Eye (tissue), 1 donor: ENCODE data around the gene PRIMPOL.
"Not testable (repeated sequence)": the region's sequence is repeated elsewhere in the genome, so short reads cannot be mapped to it uniquely, and the experiment has no call there.

Experiments
- DNase-seq: peaks from one replicate; pipeline ENCODE4 v3.0.0-alpha.2; 2015

Gene PRIMPOL

DNA sequence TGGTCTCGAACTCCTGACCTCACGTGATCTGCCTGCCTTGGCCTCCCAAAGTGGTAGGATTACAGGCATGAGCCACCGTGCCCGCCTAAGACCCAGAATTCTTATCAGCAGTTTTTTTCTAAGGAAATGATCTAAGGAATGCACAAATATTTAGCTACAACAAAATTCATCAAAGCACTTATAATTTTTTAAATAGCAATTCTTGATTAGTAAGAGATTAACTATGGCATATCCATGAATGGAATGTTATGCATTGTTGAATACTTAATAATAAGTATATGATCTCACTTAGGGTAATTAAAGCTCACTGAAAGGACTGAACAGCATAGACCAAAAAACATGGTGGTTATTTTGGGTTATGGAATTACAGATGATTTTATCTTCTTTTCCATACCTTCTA, 66.0 kb downstream of the PRIMPOL start:
- no peak for DNase-seq

DNA sequence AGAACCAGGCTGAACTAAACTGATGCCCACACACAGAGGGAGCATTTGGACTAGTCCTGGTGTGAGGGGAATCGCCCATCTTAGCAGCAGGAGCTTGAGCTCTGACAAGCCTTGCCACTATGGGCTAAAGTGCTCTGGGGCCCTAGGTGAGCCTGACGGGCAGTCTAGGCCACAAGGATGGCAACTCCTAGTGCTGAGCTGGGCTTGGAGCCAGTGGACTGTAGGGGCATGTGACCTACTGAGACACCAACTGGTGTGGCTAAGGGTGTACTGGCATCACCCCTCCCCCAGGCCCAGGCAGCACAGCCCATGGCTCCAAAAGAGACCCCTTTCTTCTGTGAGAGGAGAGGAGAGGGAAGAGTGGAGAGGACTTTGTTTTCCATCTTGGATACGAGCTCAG, 69.9 kb downstream of the PRIMPOL start:
- no peak for DNase-seq

DNA sequence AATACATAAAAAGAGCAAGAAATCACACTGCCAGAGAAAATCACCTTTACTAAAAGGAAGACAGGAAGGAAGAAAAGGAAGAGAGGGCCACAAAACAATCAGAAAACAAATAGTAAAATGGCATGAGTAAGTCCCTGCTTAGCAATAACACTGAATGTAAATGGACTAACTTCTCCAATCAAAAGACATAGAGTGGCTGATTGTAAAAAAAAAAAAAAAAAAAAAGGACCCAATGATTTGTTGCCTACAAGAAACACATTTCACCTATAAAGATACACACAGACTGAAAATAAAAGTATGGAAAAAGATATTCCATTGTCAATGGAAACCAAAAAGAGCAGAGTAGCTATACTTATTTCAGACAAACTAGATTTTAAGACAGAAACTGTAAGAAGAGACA, 71.7 kb downstream of the PRIMPOL start:
- DNase-seq: no peak

DNA sequence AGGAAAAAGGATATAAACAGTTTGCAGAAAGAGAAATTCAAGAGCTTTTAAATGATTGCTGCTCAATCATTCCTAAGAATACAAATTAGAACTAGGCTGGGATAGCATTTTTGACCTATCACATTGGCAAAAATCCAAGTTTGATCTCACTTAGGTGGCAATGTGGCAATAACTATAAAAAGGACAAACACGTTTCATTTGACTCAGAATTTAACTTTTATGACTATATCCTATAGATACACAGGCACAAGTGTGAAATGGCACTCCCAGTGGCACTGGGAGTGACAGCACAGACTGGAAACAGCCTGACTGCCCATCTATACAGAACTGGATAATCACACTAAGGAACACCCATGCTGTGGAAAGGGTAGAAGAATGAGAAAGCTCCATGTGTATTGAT, 73.3 kb downstream of the PRIMPOL start:
- no peak for DNase-seq

DNA sequence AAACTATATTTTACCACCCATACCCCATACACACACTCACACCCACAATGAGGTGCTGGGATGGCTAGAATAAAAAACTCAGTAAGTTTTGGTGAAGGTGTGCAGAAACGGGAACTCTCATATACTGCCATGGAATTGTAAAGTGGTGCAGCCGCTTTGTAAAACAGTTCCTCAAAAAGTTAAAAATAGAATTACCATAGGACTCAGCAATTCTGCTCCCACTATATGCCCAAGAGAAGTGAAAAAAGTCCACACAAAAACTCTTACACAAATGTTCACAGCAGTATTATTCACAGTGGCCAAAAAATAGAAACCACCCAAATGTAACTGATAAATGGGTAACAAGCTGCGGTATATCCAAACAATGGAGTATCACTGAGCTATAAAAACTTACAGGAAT, 77.9 kb downstream of the PRIMPOL start:
- DNase-seq: no peak

DNA sequence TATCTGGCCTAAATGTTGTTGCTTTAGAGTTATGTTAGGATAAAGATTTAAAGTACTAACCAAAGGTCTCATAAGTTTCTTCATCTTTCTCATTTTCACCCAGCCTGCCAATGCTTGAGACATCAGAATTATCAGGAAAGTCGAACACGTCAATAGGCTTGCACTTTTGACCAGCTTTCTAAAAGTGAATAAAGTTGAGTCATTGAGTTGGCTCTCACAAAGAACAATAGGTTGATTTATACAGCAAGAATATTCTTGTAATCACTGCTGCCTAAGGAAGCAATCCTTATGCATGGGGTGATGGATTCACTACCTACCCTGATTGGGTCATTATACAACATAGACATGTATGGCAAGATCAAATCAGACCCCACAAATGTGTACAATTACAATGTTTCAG, 79.3 kb downstream of the PRIMPOL start:
- DNase-seq: no peak

DNA sequence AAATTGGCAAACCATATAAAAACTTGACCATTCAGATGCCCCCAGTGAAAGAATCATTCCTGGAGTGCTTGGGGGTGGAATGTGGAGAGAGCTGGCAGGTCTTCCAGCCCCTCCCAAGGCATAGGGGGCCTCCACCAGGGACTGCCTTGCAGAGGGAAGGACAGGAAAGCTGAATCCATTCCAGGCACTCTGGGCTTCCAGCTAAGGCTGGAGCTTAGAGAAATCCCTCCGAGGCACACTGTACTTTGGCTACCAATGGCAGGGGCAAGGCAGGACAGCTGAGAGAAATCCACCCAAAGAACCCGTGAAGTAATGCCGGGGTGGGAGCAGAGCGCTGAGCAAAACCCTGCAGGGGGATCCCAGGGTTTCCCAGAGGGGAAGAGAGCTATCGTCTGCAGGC, 80.4 kb downstream of the PRIMPOL start:
- no peak for DNase-seq

DNA sequence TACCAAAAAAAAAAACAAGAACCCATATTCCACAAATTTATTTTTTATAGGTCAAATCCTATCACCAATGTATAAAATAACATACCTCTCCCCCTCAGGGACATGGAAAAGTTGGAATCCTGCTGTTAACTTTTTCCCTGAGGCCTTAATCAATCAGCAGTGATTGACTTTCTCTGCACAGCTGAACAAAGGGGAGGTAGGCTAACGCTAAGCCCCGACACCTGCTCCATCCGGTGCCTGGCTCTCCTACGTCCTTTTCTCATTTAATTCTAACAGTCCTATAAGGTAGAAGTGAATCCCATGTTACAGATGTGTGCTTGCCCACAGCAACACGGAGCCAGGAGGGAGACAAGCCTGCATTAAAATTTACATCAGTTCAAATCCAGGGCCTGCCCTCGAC, 81.5 kb downstream of the PRIMPOL start:
- no peak for DNase-seq

DNA sequence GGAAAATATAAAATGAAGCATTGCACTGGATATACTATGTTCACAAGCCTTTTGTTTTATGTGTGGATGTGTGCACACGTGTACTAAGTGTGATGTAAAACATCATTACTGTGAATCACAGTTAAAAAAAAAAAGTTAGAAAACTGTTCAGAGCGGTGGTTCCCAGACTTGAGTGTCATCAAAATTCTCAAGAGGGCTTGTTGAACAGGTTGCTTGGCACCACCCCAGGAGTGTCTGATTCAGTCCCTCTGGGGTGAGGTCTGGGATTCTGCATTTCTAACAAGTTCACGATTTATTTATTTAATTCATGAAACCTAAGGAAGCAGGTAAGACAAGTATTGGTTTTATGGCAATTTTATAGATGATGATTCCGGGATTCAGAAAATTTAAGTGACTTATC, 82.6 kb downstream of the PRIMPOL start:
- peak; percentile 10 for DNase-seq

DNA sequence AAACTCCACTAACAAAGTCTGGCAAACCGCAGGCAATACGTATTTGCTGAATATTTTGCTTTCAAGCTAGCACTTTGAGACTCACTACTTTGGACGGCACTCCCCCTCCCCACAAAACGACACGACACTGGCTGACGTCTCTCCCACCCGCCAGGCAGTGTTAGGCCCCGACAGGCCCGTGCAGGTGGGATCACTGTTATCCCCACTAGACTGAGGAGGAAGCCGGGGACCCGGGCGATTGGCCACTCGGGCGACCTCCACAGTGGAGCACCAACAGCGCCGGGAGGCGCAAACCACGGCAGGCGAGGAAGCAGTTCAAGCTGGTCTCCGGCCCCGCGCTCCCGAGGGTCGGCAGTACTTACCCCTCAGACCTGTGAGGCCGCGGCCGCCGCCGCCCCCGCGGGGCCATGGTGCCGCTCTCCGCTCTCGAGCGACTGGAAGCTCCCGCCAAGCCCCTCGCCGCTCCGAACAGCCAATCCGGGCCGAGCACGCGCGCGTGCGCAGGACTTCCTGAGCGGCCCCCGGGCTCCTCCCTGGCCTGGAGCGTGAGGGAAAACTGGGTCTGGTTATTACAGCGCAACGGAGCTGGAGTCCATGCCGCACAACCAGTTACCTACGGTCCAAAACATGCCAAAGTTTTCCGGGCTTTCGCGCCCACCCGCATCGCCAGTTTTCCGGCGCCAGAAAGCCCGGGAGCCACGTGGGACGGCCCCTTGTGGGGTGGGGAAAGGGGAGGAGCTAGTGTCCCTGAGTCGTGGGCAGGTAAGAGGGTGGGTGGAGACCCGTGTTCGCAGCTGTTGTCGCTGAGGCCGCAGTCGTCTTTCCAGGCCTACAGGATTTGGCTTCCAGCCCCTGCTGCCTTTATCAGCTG, 84.4 kb downstream of the PRIMPOL start, which contains the start of gene CENPU:
TSS of gene CENPU (minus strand) at position 443 of the 871 bp plus-strand sequence. CDS start at position 409, 34 bp downstream.
- peak; percentile 99 for DNase-seq

DNA sequence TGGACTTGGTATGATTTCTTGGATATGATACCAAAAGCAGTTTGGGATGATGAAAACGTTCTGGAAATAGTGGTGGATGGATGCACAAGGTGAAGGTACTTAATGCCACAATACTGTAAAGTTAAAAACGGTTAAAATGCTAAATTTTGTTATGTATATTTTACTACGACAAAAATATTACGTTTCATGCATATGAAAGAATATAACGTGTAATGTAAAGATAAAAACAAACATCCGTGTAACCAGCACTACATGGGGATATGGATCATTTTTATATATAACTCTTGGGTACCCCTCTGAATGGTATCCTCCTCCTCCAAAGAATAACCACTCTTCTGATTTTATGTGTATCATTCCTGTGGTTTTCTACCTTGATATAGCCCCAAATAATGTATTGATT, 85.2 kb downstream of the PRIMPOL start:
- no peak for DNase-seq

DNA sequence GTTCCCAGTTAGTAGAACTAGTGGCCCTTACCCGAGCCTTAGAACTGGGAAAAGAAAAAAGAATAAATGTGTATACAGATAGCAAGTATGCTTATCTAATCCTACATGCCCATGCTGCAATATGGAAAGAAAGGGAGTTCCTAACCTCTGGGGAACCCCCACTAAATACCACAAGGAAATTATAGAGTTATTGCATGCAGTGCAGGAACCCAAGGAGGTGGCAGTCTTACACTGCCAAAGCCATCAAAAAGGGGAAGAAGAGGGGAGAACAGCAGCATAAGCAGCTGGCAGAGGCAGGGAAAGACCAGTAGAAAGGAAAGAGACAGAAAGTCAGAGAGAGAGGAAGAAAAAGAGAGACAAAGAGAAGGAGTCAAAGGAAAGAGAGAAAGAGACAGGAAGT, 90.0 kb downstream of the PRIMPOL start:
- DNase-seq: not testable (repeated sequence)

DNA sequence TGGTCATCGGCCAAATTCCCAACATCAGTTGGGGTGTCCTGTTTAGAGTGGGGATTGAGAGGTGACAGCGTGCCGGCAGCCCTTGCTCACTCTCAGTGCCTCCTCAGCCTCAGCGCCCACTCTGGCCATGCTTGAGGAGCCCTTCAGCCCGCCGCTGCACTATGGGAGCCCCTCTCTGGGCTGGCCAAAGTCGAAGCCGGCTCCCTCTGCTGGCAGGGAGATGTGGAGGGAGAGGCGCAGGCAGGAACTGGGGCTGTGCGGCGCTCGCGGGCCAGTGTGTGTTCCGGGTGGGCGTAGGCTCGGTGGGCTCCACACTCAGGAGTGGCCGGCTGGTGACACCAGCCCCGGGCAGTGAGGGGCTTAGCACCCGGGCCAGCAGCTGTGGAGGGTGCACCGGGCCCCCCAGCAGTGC, 91.4 kb downstream of the PRIMPOL start:
- DNase-seq: no peak

DNA sequence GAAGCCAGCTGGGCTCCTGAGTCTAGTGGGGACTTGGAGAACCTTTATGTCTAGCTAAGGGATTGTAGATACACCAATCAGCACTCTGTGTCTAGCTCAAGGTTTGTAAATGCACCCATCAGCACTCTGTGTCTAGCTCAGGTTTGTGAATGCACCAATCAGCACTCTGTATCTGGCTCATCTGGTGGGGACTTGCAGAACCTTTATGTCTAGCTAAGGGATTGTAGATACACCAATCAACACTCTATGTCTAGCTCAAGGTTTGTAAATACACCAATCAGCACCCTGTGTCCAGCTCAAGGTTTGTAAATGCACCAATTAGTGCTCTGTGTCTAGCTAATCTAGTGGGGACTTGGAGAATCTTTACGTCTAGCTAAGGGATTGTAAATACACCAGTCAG, 92.1 kb downstream of the PRIMPOL start:
- DNase-seq: not testable (repeated sequence)

DNA sequence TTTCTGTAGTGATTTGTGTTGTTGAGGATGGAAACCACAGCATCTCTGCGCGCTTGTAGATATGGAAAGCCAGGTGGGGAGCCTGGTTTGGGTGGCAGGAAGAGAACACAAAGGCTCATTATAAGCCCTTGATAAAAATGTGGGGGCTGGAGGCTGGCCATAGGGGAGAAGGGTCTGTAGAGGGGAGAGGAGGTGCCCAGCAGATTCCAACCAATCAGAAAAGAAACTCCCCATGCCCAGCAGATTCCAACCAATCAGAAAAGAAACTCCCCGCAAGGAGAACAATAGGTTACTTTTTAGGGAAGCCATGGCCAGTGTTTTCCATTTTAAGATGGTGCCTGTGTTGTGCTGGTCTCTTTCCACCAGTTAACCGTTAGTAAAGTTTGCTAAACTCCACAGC, 94.1 kb downstream of the PRIMPOL start:
- DNase-seq: no peak

DNA sequence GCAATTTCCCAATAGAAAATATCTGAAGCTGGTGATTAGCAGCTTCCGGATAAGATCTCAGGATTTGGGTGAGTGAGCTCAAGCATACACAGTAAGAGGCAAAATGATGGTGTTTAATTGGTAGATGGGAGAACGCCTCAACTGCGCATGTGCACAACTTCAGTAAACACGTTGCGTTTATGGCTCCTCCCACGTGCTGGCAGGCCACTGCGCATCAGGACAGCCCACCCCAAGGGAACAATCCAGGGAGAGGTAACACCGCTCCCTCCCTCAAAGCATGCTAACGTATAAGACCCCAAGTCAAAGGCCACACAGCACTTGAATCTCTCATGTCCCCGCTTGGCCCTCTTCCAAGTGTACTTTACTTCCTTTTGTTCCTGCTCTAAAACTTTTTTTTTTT, 94.7 kb downstream of the PRIMPOL start:
- DNase-seq: no peak
